CD4-positive, alpha-beta T cell treated with Interleukin-17A for 4 hours (primary cell): Measurements from ENCODE around the gene RGS12.
A peak's percentile ranks its signal among the peaks of the same experiment; 100 is the strongest.
"Not testable (repeated sequence)": the region's sequence is repeated elsewhere in the genome, so short reads cannot be mapped to it uniquely, and the experiment has no call there.

ENCODE experiments used
- DNase-seq: peaks from one replicate; pipeline ENCODE4 v3.0.0-alpha.2; 2020; ENCODE audit warnings: mixed read lengths

The RGS12 gene

GRCh38 chr4:3297066-3297859 lies 4.4 kb downstream of the RGS12 start:
- no peak for DNase-seq

GRCh38 chr4:3299122-3299975 lies 6.5 kb downstream of the RGS12 start:
- no peak for DNase-seq

DNA sequence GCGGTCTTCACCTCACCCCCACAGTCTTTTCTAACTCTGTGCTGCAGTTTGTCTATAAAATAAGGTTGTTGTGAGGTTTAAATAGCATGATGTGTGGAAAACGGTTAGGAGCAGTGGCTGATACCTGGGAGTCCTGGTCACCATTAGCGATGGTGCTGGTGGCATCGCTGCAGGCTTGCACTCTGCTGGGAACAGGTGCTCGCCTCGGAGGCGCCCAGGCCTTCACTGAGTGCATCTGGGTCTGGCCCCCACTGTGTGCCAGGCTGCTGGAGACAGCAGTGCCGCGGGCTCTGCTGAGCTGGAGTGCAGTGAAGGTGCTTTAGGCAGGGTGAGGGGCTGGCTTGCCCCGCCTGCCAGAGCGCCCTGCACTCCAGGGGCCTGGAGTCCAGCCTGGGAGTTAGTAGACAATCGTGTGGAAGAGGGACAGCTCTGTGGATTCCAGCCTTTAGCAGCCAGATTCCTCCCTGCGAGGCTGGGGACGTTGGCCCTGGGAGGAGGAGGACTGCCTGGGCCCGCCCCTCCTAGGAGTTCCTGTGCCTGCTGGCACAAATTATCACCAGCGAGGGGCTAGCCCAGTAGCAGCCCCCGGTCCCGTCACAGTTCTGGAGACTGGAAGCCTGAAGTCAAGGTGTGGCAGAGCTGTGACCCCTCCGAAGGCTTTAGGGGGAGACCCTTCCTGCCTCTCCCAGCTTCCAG lies 7.3 kb downstream of the RGS12 start:
- DNase-seq = no peak

DNA sequence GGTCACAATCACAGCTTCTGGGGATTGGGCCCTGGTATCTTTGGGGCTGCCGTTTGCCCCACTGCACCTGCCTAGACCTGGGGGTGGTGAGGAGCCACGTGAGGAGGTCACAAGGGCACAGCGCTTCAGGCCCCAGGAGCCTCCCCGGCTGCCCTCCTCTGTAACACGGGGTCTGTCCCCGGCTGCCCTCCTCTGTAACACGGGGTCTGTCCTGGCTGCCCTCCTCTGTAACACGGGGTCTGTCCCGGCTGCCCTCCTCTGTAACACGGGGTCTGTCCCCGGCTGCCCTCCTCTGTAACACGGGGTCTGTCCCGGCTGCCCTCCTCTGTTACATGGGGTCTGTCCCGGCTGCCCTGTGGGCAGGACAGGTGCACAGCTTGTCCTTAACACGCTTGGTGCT lies 8.1 kb downstream of the RGS12 start:
- not testable (repeated sequence) for DNase-seq

DNA sequence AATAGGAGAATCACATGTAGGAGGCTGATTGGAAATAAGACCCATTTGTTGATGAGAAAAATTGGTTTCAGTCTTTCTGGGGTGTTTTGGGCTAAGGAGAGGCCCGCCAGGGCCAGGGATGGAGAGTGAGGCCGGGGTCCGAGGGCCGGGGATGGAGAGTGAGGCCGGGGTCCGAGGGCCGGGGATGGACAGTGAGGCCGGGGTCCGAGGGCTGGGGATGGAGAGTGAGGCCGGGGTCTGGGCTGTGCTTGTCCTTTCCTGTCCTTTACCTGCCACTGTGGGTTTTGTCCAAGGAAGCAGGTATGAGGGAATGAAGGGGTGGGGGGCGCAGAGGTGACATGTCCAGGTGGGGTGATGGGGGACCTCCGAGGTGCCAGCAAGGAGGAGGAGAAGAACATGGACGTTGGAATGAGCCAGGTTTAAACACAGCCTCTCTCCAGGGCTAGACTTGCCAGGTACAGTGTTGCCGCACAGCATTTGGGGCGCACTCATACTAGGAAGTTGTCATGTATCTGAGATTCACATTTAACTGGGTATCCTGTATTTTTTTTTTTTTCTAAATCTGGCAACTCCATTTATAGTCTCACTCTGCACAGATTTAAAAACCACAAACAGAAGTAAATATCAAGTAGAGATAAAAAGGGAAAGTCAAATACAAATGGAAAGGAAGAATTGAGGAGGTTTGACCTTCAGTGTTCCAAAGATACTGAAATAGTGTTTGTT lies 8.8 kb downstream of the RGS12 start:
- DNase-seq = peak; percentile 33

- DNase-seq = peak; percentile 82
Observed at GRCh38 chr4:3302173-3302785, 9.5 kb downstream of the RGS12 start.

DNA sequence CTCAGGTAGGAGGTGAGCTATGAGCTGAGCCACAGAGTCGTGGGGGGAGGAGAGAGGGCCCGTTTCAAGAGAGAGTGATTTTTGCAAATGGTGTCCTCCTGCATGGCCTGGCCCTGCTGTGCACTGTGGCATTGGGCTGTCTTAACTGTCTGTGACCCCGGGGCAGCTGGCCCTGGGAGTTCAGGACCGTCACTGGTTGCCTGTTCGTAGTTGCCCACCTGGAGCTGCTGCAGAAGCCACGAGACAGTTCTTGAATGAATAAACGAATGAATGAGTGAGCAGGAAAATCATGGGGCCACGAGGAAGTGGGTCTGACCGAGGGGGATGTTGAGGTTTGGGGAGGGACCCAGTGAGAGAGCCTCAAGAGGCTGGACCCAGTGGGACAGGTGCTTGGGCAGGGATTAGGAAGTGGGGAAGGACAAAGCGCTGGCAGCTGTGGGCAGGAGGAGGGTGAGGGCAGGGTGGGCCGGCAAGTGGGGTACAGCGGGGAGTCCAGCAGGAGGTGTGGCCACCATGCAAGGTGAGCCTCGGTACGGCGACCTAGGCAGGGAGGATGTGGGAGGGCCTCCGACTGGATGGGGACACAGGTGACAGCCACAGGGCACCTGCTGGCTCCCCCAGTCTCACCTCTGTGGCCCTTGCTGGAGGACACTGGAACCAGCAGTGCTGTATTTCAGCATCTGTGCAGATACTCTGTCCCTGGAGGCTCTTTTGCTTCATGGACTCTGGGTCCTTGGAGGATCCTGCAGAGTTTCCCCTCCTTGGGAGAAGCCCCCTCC lies 10.2 kb downstream of the RGS12 start:
- no peak for DNase-seq

DNA sequence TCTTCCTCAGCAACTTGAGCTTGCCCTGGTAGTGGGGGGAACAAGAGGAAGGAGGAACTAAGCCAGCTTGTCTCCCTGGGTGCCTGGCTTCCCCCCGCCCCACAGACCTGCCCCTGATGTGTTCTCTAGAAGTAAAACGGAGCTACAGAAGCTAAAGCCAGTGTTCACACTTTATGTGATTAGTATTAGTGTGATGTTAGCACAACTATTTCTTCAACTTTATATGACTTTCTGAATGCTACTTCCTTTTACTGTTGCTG lies 10.7 kb downstream of the RGS12 start:
- DNase-seq = no peak

- no peak for DNase-seq
Observed at GRCh38 chr4:3303923-3304710, 11.3 kb downstream of the RGS12 start.

- no peak for DNase-seq
Observed at GRCh38 chr4:3304831-3305609, 12.2 kb downstream of the RGS12 start.

- peak; percentile 51 for DNase-seq
Observed at GRCh38 chr4:3305610-3306371, 13.0 kb downstream of the RGS12 start.

DNA sequence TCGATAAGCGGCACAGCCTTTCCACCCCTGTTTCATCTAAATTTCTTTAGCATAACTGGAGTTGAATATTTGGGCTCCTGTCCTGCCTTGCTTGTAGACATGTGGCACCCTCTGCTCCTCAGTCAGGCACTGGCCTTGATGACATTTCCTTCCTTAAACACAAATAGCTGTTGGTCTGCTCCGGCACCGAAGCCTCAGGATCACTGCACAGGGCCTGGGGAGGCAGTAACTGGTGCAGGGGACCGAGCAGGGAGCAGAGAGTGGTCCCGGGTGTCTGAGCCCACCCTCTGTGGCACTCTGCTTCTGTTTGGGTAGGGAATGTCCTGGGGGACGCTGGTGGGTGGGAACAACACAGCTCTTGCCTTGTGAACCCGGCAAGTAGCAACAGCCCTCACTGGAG lies 13.6 kb downstream of the RGS12 start:
- DNase-seq = no peak

DNA sequence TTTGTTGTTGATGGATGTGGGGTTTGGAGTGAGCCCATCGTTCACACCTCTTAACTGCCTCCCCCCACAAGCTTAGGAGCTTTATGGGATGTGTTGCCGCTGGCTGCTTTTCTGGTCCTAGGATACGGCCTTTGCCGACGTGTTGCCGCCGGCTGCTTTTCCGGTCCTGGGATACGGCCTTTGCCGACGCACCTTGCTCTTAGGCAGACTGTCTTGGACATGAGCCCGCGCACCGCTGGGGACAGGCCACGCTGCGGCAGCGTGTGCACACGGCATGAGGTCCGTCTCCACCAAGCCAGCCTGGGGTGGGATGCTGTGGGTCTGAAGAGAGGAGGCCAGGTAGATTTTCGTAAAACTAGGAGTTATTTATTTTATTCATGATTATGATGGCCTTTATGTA lies 14.2 kb downstream of the RGS12 start:
- no peak for DNase-seq

DNA sequence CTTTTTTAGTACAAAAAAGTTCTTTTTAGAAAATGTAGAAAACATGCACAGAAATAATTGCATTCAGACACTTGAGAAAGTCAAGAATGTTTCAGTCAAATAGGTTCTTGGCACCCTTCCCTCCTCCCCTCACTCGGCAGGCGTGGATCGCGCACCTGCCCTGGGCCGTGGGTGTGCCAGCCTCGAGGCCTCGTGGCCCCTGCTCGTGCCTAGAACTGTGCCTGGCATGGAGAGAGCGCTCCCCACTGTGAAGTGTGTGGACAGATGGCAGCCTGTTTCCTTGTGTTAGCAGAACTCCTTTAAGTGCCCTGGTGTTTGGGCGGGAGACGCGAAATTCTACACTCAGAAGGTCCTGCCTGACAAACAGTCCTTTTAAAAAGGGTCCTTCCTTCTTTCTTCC lies 14.7 kb downstream of the RGS12 start:
- DNase-seq = no peak

GRCh38 chr4:3307891-3308575 lies 15.2 kb downstream of the RGS12 start:
- DNase-seq = no peak

DNA sequence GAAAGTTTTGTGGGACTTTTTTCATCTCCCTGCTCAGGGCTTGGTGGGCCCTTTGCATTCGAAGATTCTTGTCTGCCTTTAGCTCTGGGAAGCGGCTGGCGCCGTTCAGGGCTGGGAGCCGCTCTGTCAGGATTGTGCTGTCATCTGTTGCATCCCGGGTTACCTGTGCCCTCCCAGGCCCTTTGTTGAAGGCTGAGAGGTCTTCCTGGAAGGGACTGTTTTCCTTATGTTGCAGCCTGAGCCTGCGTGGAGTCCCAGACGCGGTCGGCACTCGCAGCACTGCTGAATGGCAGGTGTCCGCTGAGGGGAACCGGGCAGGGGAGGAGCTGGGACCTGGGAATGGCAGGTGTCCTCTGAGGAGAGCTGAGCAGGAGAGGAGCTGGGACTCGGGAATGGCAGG lies 15.9 kb downstream of the RGS12 start:
- DNase-seq = no peak

GRCh38 chr4:3310301-3311094 lies 17.7 kb downstream of the RGS12 start:
- DNase-seq = no peak

- no peak for DNase-seq
Observed at GRCh38 chr4:3311095-3311372, 18.2 kb downstream of the RGS12 start.
